AG09309 (cell line): ENCODE results near the gene EIF4G1.

Experiments
- DNase-seq: peaks from one replicate; pipeline ENCODE4 v3.0.0-alpha.2; 2010; ENCODE audit warnings: low read depth
- H3K4me3 ChIP-seq: 2 replicates; pipeline ENCODE4 v1.5.1; 2011; ENCODE audit warnings: mild to moderate bottlenecking, low read depth, low read length, moderate library complexity; ENCODE audit not compliant: control insufficient read depth
- CTCF ChIP-seq: IDR thresholded peaks from 2 replicates; pipeline ENCODE4 v1.5.1; 2011; ENCODE audit warnings: mild to moderate bottlenecking, low read depth, low read length, inconsistent platforms; ENCODE audit not compliant: insufficient read depth, control insufficient read depth; ENCODE audit errors: missing control alignments

Gene EIF4G1

GRCh38 chr3:184351511-184352148 is 37.2 kb downstream of the EIF4G1 start:
- H3K4me3 ChIP-seq = no peak overlapping the region
- no peak for DNase-seq
- TF ChIP-seq CTCF = no peak

- no peak for DNase-seq
- no peak for TF ChIP-seq CTCF
- H3K4me3 ChIP-seq = no peak overlapping the region
Observed at GRCh38 chr3:184352149-184352785, 37.9 kb downstream of the EIF4G1 start.

DNA sequence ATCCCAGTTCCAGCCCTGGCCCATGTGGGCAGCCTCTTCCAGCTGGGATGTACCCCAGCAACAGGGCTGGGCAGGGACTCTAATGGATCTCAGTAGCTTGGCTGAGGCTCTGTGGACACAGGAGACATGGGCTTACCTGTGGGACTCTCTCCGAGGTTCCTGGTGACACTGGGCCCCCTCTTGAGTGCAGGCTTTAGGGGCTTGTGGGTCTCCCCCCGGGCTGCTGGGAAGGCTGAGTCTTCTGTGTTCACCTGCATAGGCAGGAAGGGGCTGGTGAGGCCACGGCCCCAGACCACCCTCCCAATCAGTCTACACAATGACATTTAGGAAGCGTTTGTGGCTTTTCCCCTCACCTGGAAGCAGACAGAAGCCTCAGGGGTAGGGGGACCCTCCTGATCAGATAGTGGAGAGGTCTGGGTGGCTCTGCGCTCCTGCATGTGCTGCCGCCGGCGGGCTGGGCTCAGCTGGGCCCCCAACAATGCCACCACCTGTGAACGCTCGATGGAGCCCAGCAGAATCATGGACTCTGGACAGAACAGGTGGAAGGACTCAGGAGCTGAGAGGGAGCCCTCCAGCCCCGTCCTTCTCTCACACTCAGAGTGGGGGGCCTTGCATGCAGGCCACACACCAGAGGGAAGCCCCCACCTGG is 38.6 kb downstream of the EIF4G1 start:
- TF ChIP-seq CTCF = no peak
- no peak for DNase-seq
- H3K4me3 ChIP-seq = no peak overlapping the region

DNA sequence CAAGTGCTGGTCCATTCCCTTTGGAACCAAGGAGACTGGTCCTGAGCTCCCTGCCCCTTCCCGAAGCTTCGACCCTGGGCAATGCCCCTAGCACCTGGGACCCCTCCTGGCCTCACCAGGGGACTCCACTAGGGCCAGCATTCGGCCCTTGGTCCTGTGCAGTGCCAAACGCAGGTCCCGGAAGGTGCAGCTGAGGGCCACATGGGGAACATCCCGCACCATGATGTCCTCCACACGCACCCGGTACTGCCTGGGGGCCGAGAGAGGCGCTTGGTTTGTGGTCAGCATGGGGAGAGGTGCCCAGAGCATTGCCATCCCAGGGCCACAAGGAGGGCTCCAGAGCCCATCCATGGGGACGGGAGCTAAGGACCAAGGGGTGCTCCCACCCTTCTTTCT is 39.1 kb downstream of the EIF4G1 start:
- H3K4me3 ChIP-seq = no peak overlapping the region
- TF ChIP-seq CTCF = no peak
- DNase-seq = no peak

- DNase-seq = no peak
- H3K4me3 ChIP-seq = no peak overlapping the region
- TF ChIP-seq CTCF = peak; percentile 81
Observed at GRCh38 chr3:184354121-184354728, 39.8 kb downstream of the EIF4G1 start.

DNA sequence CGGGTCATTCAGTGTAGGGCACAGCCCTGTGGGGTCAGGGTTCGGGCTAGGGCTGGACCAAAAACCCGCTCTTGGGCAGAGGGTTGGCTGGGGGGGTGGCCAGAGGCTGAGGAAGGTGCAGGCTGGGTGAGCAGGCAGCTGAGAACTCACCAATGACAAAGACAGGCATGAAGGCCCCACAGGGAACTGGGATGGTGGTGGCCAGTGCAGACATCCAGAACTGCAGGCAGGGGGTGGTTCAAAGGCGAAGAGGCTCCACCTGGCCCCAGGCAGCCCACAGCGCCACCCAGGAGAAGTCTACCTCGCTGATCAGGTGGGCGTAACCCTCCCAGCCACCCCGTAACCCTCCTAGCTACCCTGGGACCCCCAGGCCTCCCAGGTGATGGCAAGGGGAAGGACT is 40.3 kb downstream of the EIF4G1 start:
- no peak for DNase-seq
- TF ChIP-seq CTCF = no peak
- H3K4me3 ChIP-seq = no peak overlapping the region
